Measurements from ENCODE around the gene PI4KA. TPM values are rescaled to one million over a fixed set of nuclear protein-coding genes. Genes with fewer than 3 reads are reported as not detected.

The PI4KA gene
- total RNA-seq, 1 donor from 2014 or later: 80.4 TPM

DNA sequence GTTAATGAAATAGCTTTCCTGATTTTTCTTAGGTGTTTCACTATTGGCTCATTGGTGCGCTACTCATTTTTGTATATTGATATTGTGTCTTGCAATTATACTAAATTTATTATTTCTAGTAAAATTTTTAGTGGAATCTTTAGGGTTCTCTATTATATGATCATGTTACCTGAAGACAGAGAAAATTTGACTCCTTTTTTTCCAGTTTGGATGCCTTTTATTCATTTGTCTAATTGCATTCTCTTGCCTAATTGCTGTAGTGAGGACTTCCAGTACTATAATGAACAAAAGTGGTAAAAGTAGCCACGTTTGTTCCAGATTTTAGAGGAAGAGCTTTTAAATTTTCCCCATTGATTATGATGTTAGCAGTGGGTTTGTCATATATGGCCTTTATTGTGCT lies 198.7 kb downstream of the PI4KA start:
- no peak for DNase-seq (ENCODE audit: low spot score)

DNA sequence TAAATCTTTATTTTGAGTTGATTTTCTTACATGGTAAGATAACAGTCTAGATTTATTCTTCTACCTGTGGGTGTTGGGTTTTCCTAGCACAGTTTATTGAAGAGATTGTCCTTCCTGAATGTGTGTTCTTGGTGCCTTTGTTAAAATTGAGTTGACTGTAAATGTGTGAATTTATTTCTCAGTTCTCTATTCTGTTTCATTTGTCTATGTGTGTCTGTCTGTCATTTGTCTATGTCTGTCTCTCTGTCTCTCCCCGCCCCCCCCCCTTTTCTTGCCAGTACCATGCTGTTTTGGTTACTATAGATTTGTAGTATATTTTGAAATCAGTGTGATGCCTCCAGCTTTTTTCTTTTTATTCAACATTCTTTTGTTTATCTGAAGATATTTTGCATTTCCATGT lies 199.4 kb downstream of the PI4KA start:
- intact Hi-C loops (cut with micrococcal nuclease): no loop called here
- Mint-ChIP-seq H3K4me1 (ENCODE audit: low read depth) (no peaks in the 10 kb centered on the region), H3K27me3 (ENCODE audit: insufficient read depth) (peaks cover 40% of the 10 kb centered on the region), H3K36me3 (ENCODE audit: low read depth) (no peaks in the 10 kb centered on the region), H3K27ac (no peak overlapping the region), H3K4me3 (no peak overlapping the region), H3K9me3 (peaks cover 8% of the 10 kb centered on the region)
- no peak for DNase-seq (ENCODE audit: low spot score)

More for the DNA sequence above, 198.7 kb downstream of the PI4KA start:
- Mint-ChIP-seq H3K4me1 (ENCODE audit: low read depth) (no peaks in the 10 kb centered on the region), H3K36me3 (ENCODE audit: low read depth) (no peaks in the 10 kb centered on the region), H3K27me3 (ENCODE audit: insufficient read depth) (peaks cover 40% of the 10 kb centered on the region), H3K27ac (no peak overlapping the region), H3K4me3 (no peak overlapping the region), H3K9me3 (peaks cover 8% of the 10 kb centered on the region)
- intact Hi-C loops (cut with micrococcal nuclease): no loop called here

GRCh38 chr22:20658433-20659222 lies 200.0 kb downstream of the PI4KA start:
- no peak overlapping the region for H3K27ac Mint-ChIP-seq
- H3K9me3 Mint-ChIP-seq: peaks cover 7% of the 10 kb centered on the region
- H3K36me3 Mint-ChIP-seq (ENCODE audit: low read depth): no peaks in the 10 kb centered on the region
- peaks cover 40% of the 10 kb centered on the region for H3K27me3 Mint-ChIP-seq (ENCODE audit: insufficient read depth)
- DNase-seq (ENCODE audit: low spot score): no peak
- no peaks in the 10 kb centered on the region for H3K4me1 Mint-ChIP-seq (ENCODE audit: low read depth)
- H3K4me3 Mint-ChIP-seq: no peak overlapping the region
- intact Hi-C loops (cut with micrococcal nuclease): no loop called here

DNA sequence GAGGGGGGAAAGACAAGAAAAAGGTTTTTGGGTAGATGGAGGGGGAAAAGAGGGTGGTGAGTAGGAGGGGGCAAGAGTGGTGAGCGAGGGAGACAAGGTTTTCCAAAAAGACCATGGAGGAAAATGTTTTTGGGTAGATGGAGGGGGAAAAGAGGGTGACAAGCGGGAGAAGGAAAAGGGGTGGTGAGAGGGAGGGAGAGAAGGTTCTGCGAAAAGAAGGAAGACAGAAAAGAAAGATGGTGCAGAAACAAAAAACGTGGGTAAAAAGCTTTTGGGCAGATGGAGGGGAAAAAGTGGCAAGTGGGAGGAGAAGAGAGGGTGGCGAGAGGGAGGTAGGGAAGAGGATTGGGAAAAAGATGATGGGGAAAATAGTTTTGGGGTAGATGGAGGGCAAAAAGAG lies 200.6 kb downstream of the PI4KA start:
- Mint-ChIP-seq H3K27me3 (ENCODE audit: insufficient read depth) (peaks cover 38% of the 10 kb centered on the region), H3K4me1 (ENCODE audit: low read depth) (no peaks in the 10 kb centered on the region), H3K4me3 (no peak overlapping the region), H3K36me3 (ENCODE audit: low read depth) (no peaks in the 10 kb centered on the region), H3K27ac (no peak overlapping the region), H3K9me3 (peaks cover under 1% of the 10 kb centered on the region)
- no peak for DNase-seq (ENCODE audit: low spot score)
- intact Hi-C loops (cut with micrococcal nuclease): no loop called here

Other genes starting within 250 kb of the PI4KA start
- gene SERPIND1, start 84.7 kb downstream of the PI4KA start, total RNA-seq: not detected in 2 replicates
- gene SNAP29, start 196 bp upstream of the PI4KA start, total RNA-seq: 24.6 and 27.7 TPM in 2 replicates
- gene CRKL, start 58.6 kb upstream of the PI4KA start, total RNA-seq: 78.2 and 79.2 TPM in 2 replicates
- gene AIFM3, start 108.4 kb upstream of the PI4KA start, total RNA-seq: 0.88 and 0.93 TPM in 2 replicates
- 81.9 and 87.5 TPM in 2 replicates for gene LZTR1, start 123.5 kb upstream of the PI4KA start, total RNA-seq
- gene THAP7, start 143.3 kb upstream of the PI4KA start, total RNA-seq: 35.1 and 36.8 TPM in 2 replicates
- 0.18 and 0.22 TPM in 2 replicates for gene P2RX6, start 156.4 kb upstream of the PI4KA start, total RNA-seq
- gene SLC7A4, start 173.8 kb upstream of the PI4KA start, total RNA-seq: not detected in 2 replicates
- gene LRRC74B, start 187.1 kb upstream of the PI4KA start, total RNA-seq: not detected in 2 replicates

All from activated T-helper 1 cell treated with anti-CD3 and anti-CD28 coated beads, Interleukin-12 subunit alpha, Interleukin-12 subunit beta, Interleukin-2, Interleukin-4 antibody, amounts not matched to agents 30 ng/mL and 10 ng/mL and 1 ng/mL, durations not matched to agents 14 hours and 24 hours and 36 hours (primary cell).